Measurements from ENCODE around the gene TYW3. TPM values are rescaled to one million over a fixed set of nuclear protein-coding genes. Genes with fewer than 3 reads are reported as not detected.
"Not testable (repeated sequence)": the region's sequence is repeated elsewhere in the genome, so short reads cannot be mapped to it uniquely, and the experiment has no call there.

The TYW3 gene
- total RNA-seq, 4 donors from 2014 or later = 6.7 to 9.2 (median 7.7) TPM

DNA sequence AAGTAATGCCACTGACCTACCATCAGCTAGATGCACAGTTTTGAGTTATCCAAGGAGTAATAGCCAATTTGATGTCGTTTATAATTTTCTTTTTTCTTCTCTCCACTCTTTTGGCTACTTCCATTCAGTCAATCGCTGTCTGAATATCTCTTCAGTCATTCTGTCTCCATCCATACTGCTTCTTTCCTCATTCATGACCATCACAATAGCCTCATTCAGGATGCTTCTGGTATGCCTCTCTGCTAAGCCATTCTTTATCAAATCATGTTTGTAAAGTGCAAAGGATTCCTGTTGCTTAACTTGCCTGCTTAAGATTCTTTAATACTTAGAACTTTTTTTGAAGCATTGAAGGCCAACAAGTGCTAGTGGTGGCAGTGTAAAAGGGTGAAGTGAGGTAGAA is 20.2 kb downstream of the TYW3 start:
- no peaks in the 10 kb centered on the region for H3K27me3 ChIP-seq
- H3K4me1 ChIP-seq = no peaks in the 10 kb centered on the region
- intact Hi-C loops (cut with DNase I; ENCODE audit: low total_unique reads) (no loop called here), in situ Hi-C loops (cut with MboI; ENCODE audit: low sequenced_read_pairs in 4 of 4) (no loop called here)
- H3K36me3 ChIP-seq = peaks cover 9 to 74% of the 10 kb centered on the region in 2 donors
- H3K27ac ChIP-seq = no peak overlapping the region
- no peaks in the 10 kb centered on the region for H3K9me3 ChIP-seq
- ATAC-seq = no peak
- no peak for DNase-seq
- H3K4me3 ChIP-seq = no peak overlapping the region
- no peak for TF ChIP-seq POLR2A (IDR thresholded peaks at IDR 0.05)
- TF ChIP-seq, protein P1, sequence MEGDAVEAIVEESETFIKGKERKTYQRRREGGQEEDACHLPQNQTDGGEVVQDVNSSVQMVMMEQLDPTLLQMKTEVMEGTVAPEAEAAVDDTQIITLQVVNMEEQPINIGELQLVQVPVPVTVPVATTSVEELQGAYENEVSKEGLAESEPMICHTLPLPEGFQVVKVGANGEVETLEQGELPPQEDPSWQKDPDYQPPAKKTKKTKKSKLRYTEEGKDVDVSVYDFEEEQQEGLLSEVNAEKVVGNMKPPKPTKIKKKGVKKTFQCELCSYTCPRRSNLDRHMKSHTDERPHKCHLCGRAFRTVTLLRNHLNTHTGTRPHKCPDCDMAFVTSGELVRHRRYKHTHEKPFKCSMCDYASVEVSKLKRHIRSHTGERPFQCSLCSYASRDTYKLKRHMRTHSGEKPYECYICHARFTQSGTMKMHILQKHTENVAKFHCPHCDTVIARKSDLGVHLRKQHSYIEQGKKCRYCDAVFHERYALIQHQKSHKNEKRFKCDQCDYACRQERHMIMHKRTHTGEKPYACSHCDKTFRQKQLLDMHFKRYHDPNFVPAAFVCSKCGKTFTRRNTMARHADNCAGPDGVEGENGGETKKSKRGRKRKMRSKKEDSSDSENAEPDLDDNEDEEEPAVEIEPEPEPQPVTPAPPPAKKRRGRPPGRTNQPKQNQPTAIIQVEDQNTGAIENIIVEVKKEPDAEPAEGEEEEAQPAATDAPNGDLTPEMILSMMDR (IDR thresholded peaks at IDR 0.05 in 4 of 5, conservative IDR thresholded peaks at IDR 0.05 in 1 of 5) = no peak

DNA sequence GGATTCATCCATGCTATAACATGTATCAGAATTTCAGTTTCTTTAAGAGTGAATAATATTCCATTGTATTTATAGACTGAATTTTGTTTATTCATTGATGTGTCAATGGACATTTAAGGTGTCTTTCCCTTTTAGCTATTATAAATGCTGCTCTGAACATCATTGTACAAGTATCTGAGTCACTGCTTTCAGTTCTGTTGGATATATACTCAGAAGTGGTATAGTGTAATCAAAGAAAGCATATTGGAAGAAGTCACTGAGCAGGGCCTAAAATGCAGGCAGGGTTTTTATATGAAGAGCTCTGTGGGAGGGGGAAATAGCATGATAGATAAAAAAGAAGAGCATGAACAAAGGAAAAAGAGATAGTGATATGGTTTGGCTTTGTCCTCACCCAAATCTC is 22.5 kb downstream of the TYW3 start:
- DNase-seq (no peak), ATAC-seq (no peak)
- Histone ChIP-seq H3K27ac (no peak overlapping the region), H3K36me3 (peaks cover 9 to 69% of the 10 kb centered on the region in 2 donors), H3K9me3 (no peaks in the 10 kb centered on the region), H3K4me3 (no peak overlapping the region), H3K4me1 (no peaks in the 10 kb centered on the region), H3K27me3 (no peaks in the 10 kb centered on the region)
- intact Hi-C loops (cut with DNase I; ENCODE audit: low total_unique reads) = no loop called here
- no peak for TF ChIP-seq POLR2A (IDR thresholded peaks at IDR 0.05)
- TF ChIP-seq, protein P1 (IDR thresholded peaks at IDR 0.05 in 4 of 5, conservative IDR thresholded peaks at IDR 0.05 in 1 of 5) = no peak
- in situ Hi-C loops (cut with MboI; ENCODE audit: low sequenced_read_pairs in 4 of 4) = no loop called here

DNA sequence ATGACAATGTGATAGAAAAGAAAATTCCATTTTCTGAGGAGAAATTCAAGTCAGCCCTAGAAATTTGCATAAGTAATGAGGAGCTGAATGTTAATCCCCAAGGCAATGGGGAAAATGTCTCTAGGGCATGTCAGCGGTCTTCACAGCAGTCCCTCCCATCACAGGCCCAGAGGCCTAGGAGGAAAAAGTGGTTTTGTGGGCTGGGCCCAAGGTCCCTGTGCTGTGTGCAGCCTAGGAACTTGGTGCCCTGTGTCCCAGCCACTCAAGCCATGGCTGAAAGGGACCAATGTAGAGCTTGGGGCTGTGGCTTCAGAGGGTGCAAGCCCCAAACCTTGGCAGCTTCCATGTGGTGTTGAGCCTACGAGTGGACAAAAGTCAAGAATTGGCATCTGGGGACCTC is 23.7 kb downstream of the TYW3 start:
- H3K27me3 ChIP-seq; H3K9me3 ChIP-seq; H3K27ac ChIP-seq; intact Hi-C loops (cut with DNase I; ENCODE audit: low total_unique reads); ATAC-seq; DNase-seq; H3K4me1 ChIP-seq; H3K4me3 ChIP-seq; in situ Hi-C loops (cut with MboI; ENCODE audit: low sequenced_read_pairs in 4 of 4): not testable (repeated sequence)
- H3K36me3 ChIP-seq = peaks cover 9 to 67% of the 10 kb centered on the region in 2 donors

DNA sequence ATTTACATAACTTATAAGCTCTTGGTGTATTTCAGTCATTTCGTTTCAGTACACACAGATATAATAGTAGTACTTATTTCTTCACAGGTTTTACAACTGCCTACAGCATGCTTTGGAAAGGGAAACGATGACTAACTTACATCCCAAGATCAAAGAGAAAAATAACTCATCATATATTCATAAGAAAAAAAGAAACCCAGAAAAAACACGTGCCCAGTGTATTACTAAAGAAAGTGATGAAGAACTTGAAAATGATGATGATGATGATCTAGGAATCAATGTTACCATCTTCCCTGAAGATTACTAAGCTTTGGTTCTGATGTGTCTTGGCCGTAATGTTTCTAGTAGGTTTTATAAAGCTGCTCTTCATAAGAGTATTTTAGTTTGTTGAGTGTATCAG is 30.9 kb downstream of the TYW3 start:
- TF ChIP-seq POLR2A (IDR thresholded peaks at IDR 0.05) = no peak
- TF ChIP-seq, protein P1 (IDR thresholded peaks at IDR 0.05 in 4 of 5, conservative IDR thresholded peaks at IDR 0.05 in 1 of 5) = no peak
- no peak for DNase-seq
- no peak overlapping the region for H3K27ac ChIP-seq
- H3K36me3 ChIP-seq = peaks cover 0 to 39% of the 10 kb centered on the region in 2 donors
- no peak for ATAC-seq
- in situ Hi-C loops (cut with MboI; ENCODE audit: low sequenced_read_pairs in 4 of 4) (no loop called here), intact Hi-C loops (cut with DNase I; ENCODE audit: low total_unique reads) (no loop called here)
- H3K9me3 ChIP-seq = no peaks in the 10 kb centered on the region
- no peaks in the 10 kb centered on the region for H3K27me3 ChIP-seq
- H3K4me3 ChIP-seq = no peak overlapping the region
- H3K4me1 ChIP-seq = no peaks in the 10 kb centered on the region

DNA sequence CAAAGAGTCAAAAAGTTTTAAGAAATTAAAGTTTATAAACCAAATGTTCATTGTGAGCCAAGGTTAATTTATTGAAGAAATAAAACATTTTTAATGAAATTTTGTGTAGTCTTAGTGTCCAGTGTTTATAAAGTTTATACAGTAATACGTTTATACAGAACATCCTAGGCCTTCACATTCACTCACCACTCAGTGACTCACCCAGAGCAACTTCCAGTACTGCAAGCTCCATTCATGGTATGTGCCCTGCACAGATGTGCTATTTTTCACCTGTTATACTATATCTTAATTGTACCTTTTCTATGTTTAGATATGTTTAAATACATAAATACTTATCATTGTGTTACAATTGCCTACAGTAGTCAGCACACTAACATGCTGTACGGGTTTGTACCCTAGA is 33.6 kb downstream of the TYW3 start:
- H3K36me3 ChIP-seq = peaks cover 0 to 19% of the 10 kb centered on the region in 2 donors
- no peak overlapping the region for H3K4me3 ChIP-seq
- ATAC-seq = no peak
- TF ChIP-seq POLR2A (IDR thresholded peaks at IDR 0.05) = no peak
- TF ChIP-seq, protein P1 (IDR thresholded peaks at IDR 0.05 in 4 of 5, conservative IDR thresholded peaks at IDR 0.05 in 1 of 5) = no peak
- no peak overlapping the region for H3K27ac ChIP-seq
- H3K9me3 ChIP-seq = no peaks in the 10 kb centered on the region
- H3K4me1 ChIP-seq = no peaks in the 10 kb centered on the region
- intact Hi-C loops (cut with DNase I; ENCODE audit: low total_unique reads) = no loop called here
- in situ Hi-C loops (cut with MboI; ENCODE audit: low sequenced_read_pairs in 4 of 4) = no loop called here
- no peaks in the 10 kb centered on the region for H3K27me3 ChIP-seq
- no peak for DNase-seq

All from gastrocnemius medialis (tissue), 4 donors.